PFSK-1 (cell line): ENCODE data around the gene ZNF428. TPM values are rescaled to one million over a fixed set of nuclear protein-coding genes. Genes with fewer than 3 reads are reported as not detected.

ENCODE experiments used
- FOXP2 ChIP-seq: optimal IDR thresholded peaks from 2 replicates; pipeline ENCODE3; 2011; ENCODE audit warnings: borderline replicate concordance, control low read depth, inconsistent platforms; ENCODE audit not compliant: insufficient read depth; ENCODE audit errors: extremely low read length, extremely low read depth
- POLR2AphosphoS5 ChIP-seq: IDR thresholded peaks from 2 replicates; pipeline ENCODE4 v1.6.1; 2012; ENCODE audit warnings: low read depth, mild to moderate bottlenecking, control low read depth, low read length, moderate library complexity
- SIN3A ChIP-seq: IDR thresholded peaks from 2 replicates; pipeline ENCODE4 v1.6.1; 2012; ENCODE audit warnings: mild to moderate bottlenecking, low read length, moderate library complexity, borderline replicate concordance; ENCODE audit not compliant: insufficient read depth
- TAF1 ChIP-seq: IDR thresholded peaks from 2 replicates; pipeline ENCODE4 v1.6.1; 2012; ENCODE audit warnings: low read length, control low read depth, borderline replicate concordance; ENCODE audit not compliant: insufficient read depth
- polyA plus RNA-seq: library from polyadenylated mRNA; unstranded; fragments of >200 nt; gene quantifications from one replicate; pipeline ENCODE4 v1.2.1, GENCODE V29; 2012; ENCODE audit warnings: low read depth, missing spikeins; ENCODE audit not compliant: insufficient read length
- TF ChIP-seq, protein P1 (sequence below), 2 experiments: IDR thresholded peaks; 2 replicates each; pipeline versions ENCODE4 v1.6.1 to v1.8.0; 2011 to 2012; ENCODE audit warnings: low read depth in 2 of 2, low read length in 2 of 2, control low read depth in 1 of 2, inconsistent platforms in 1 of 2, mild to moderate bottlenecking in 1 of 2, moderate library complexity in 1 of 2; ENCODE audit not compliant: insufficient read depth in 1 of 2

Gene ZNF428, protein sequence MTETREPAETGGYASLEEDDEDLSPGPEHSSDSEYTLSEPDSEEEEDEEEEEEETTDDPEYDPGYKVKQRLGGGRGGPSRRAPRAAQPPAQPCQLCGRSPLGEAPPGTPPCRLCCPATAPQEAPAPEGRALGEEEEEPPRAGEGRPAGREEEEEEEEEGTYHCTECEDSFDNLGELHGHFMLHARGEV
- 91.6 TPM for polyA plus RNA-seq

GRCh38 chr19:43619262-43620060, at the start of gene ZNF428:
Gene ZNF428 (minus strand): TSS chr19:43619629. CDS start chr19:43614304, 5,325 bp downstream.
- no peak for TF ChIP-seq SIN3A
- TF ChIP-seq, protein P1, sequence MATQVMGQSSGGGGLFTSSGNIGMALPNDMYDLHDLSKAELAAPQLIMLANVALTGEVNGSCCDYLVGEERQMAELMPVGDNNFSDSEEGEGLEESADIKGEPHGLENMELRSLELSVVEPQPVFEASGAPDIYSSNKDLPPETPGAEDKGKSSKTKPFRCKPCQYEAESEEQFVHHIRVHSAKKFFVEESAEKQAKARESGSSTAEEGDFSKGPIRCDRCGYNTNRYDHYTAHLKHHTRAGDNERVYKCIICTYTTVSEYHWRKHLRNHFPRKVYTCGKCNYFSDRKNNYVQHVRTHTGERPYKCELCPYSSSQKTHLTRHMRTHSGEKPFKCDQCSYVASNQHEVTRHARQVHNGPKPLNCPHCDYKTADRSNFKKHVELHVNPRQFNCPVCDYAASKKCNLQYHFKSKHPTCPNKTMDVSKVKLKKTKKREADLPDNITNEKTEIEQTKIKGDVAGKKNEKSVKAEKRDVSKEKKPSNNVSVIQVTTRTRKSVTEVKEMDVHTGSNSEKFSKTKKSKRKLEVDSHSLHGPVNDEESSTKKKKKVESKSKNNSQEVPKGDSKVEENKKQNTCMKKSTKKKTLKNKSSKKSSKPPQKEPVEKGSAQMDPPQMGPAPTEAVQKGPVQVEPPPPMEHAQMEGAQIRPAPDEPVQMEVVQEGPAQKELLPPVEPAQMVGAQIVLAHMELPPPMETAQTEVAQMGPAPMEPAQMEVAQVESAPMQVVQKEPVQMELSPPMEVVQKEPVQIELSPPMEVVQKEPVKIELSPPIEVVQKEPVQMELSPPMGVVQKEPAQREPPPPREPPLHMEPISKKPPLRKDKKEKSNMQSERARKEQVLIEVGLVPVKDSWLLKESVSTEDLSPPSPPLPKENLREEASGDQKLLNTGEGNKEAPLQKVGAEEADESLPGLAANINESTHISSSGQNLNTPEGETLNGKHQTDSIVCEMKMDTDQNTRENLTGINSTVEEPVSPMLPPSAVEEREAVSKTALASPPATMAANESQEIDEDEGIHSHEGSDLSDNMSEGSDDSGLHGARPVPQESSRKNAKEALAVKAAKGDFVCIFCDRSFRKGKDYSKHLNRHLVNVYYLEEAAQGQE (IDR thresholded peaks at IDR 0.05; ENCODE audit: insufficient read depth in 1 of 2, low read depth in 2 of 2, low read length in 2 of 2): 0 out of 4 replicates have a peak, but pooled peaks of 1 of the 2 experiments have one; percentile 4
- TF ChIP-seq TAF1: no peak
- peak; percentile 71; the same call in 1 of the 2 replicates for TF ChIP-seq POLR2AphosphoS5
- TF ChIP-seq FOXP2: peak; percentile 5

GRCh38 chr19:43668406-43669109, 49.1 kb upstream of the ZNF428 start:
- TF ChIP-seq POLR2AphosphoS5 (peak; percentile 82), TAF1 (peak; percentile 84; the same call in 1 of the 2 replicates), FOXP2 (peak; percentile 18), SIN3A (0 out of 2 replicates have a peak, but pooled peaks have one; percentile 65)
- TF ChIP-seq, protein P1 (IDR thresholded peaks at IDR 0.05; ENCODE audit: insufficient read depth in 1 of 2, low read depth in 2 of 2, low read length in 2 of 2): peak in 1 of 2 experiments; percentile 42; a peak in 1 of 4 replicates

- TF ChIP-seq POLR2AphosphoS5 (no peak), SIN3A (peak; percentile 39; the same call in 1 of the 2 replicates)
These were observed 48.5 kb upstream of the ZNF428 start for GRCh38 chr19:43667876-43668405.

- TF ChIP-seq FOXP2 (no peak), TAF1 (no peak), SIN3A (no peak), POLR2AphosphoS5 (no peak)
- TF ChIP-seq, protein P1 (IDR thresholded peaks at IDR 0.05; ENCODE audit: insufficient read depth in 1 of 2, low read depth in 2 of 2, low read length in 2 of 2): no peak
These were observed 47.9 kb upstream of the ZNF428 start for GRCh38 chr19:43667126-43667875.
